RWPE1 (cell line): ENCODE measurements around the gene RERE.

ENCODE experiments used
- CTCF ChIA-PET: fragments of 350-600 bp; sonication (Branson Sonifier 250); formaldehyde crosslinking; extraction: SDS; loops from one replicate; lab custom pipeline; 2021; lab: Yijun Ruan, JAX
- POLR2A ChIA-PET: fragments of 400-600 bp; formaldehyde crosslinking; extraction: SDS; loops from one replicate; lab custom pipeline; 2020; ENCODE audit warnings: antibody characterized with exemption; ENCODE audit not compliant: low non-redundant PET; lab: Yijun Ruan, JAX
- DNase-seq: peaks from one replicate; pipeline ENCODE4 v3.0.0; 2012; ENCODE audit warnings: low spot score
- H3K27ac ChIP-seq: fragments of 450-650 bp; 2 replicates; pipeline ENCODE4 v1.5.1; 2017
- CTCF ChIP-seq: fragments of 450-650 bp; conservative IDR thresholded peaks from 2 replicates; pipeline ENCODE4 v1.5.1; 2017; ENCODE audit warnings: low read depth, mild to moderate bottlenecking

The RERE gene

GRCh38 chr1:8538502-8538901 is 278.9 kb downstream of the RERE start:
- no peak for DNase-seq
- no peak overlapping the region for H3K27ac ChIP-seq
- CTCF ChIA-PET: no interaction called here
- TF ChIP-seq CTCF: no peak
- POLR2A ChIA-PET: no interaction called here

GRCh38 chr1:8537991-8538390 is 279.4 kb downstream of the RERE start:
- TF ChIP-seq CTCF: no peak
- CTCF ChIA-PET: no interaction called here
- no peak for DNase-seq
- POLR2A ChIA-PET: interaction anchor here (0.6 kb wide), 1 partner anchor 513 kb away, joined by 3 read pairs; no protein-coding TSS in a partner anchor
- no peak overlapping the region for H3K27ac ChIP-seq

- POLR2A ChIA-PET: no interaction called here
- CTCF ChIA-PET: interaction anchor here (0.6 kb wide), 1 partner anchor 9 kb away, joined by 5 read pairs; no protein-coding TSS in a partner anchor
- H3K27ac ChIP-seq: no peak overlapping the region
- DNase-seq: no peak
- no peak for TF ChIP-seq CTCF
Observed at GRCh38 chr1:8536515-8536914, 280.9 kb downstream of the RERE start.

- no peak overlapping the region for H3K27ac ChIP-seq
- TF ChIP-seq CTCF: no peak
- DNase-seq: no peak
- ChIA-PET POLR2A (no interaction called here), CTCF (no interaction called here)
Observed at GRCh38 chr1:8533907-8534306, 283.5 kb downstream of the RERE start.

- CTCF ChIA-PET: no interaction called here
- H3K27ac ChIP-seq: no peak overlapping the region
- DNase-seq: no peak
- POLR2A ChIA-PET: no interaction called here
- no peak for TF ChIP-seq CTCF
Observed at GRCh38 chr1:8533124-8533523, 284.3 kb downstream of the RERE start.

GRCh38 chr1:8529901-8530300 is 287.5 kb downstream of the RERE start:
- ChIA-PET CTCF (interaction anchor here (0.6 kb wide), 1 partner anchor 1838 kb away, joined by 3 read pairs; no protein-coding TSS in a partner anchor), POLR2A (no interaction called here)
- no peak for DNase-seq
- no peak overlapping the region for H3K27ac ChIP-seq
- TF ChIP-seq CTCF: no peak
